PFSK-1 (cell line): ENCODE measurements around the gene SUCLG1.

Experiments
- FOXP2 ChIP-seq: optimal IDR thresholded peaks from 2 replicates; pipeline ENCODE3; 2011; ENCODE audit warnings: borderline replicate concordance, control low read depth, inconsistent platforms; ENCODE audit not compliant: insufficient read depth; ENCODE audit errors: extremely low read length, extremely low read depth
- POLR2AphosphoS5 ChIP-seq: IDR thresholded peaks from 2 replicates; pipeline ENCODE4 v1.6.1; 2012; ENCODE audit warnings: low read depth, mild to moderate bottlenecking, control low read depth, low read length, moderate library complexity
- REST ChIP-seq, 2 experiments: IDR thresholded peaks; 2 replicates each; pipeline versions ENCODE4 v1.6.1 to v1.8.0; 2011 to 2012; ENCODE audit warnings: low read depth in 2 of 2, low read length in 2 of 2, control low read depth in 1 of 2, inconsistent platforms in 1 of 2, mild to moderate bottlenecking in 1 of 2, moderate library complexity in 1 of 2; ENCODE audit not compliant: insufficient read depth in 1 of 2
- SIN3A ChIP-seq: IDR thresholded peaks from 2 replicates; pipeline ENCODE4 v1.6.1; 2012; ENCODE audit warnings: mild to moderate bottlenecking, low read length, moderate library complexity, borderline replicate concordance; ENCODE audit not compliant: insufficient read depth
- TAF1 ChIP-seq: IDR thresholded peaks from 2 replicates; pipeline ENCODE4 v1.6.1; 2012; ENCODE audit warnings: low read length, control low read depth, borderline replicate concordance; ENCODE audit not compliant: insufficient read depth

- TF ChIP-seq SIN3A (no peak), POLR2AphosphoS5 (no peak), REST (IDR thresholded peaks at IDR 0.05; ENCODE audit: insufficient read depth in 1 of 2, low read depth in 2 of 2, low read length in 2 of 2) (no peak), FOXP2 (no peak), TAF1 (no peak)
Measured at GRCh38 chr2:84460670-84461069, 1.6 kb upstream of the SUCLG1 start.
